GM06990 (cell line): ENCODE measurements around the gene PRR35.

Source experiments
- DNase-seq: peaks from one replicate; pipeline ENCODE4 v3.0.0-alpha.2; 2011; ENCODE audit not compliant: insufficient read length; ENCODE audit errors: extremely low read depth
- H3K27me3 ChIP-seq: replicated peaks from 2 replicates; pipeline ENCODE4 v1.6.0; 2011; ENCODE audit warnings: low read length; ENCODE audit not compliant: control insufficient read depth, insufficient read depth
- H3K36me3 ChIP-seq: 2 replicates; pipeline ENCODE4 v1.5.1; 2011; ENCODE audit warnings: low read length; ENCODE audit not compliant: control insufficient read depth, insufficient read depth
- H3K4me3 ChIP-seq: replicated peaks from 2 replicates; pipeline ENCODE4 v1.5.1; 2011; ENCODE audit warnings: low read depth, mild to moderate bottlenecking, control low read depth, low read length
- TF ChIP-seq, protein P1 (sequence below): IDR thresholded peaks from 2 replicates; pipeline ENCODE4 v1.5.1; 2011; ENCODE audit warnings: low read length, control low read depth, mild to moderate bottlenecking, inconsistent platforms; ENCODE audit not compliant: insufficient read depth, poor library complexity, severe bottlenecking

The PRR35 gene

GRCh38 chr16:582218-582613 is 22.0 kb downstream of the PRR35 start:
- Histone ChIP-seq H3K27me3 (no peaks in the 10 kb centered on the region), H3K36me3 (no peaks in the 10 kb centered on the region; the same call in 1 of the 2 replicates), H3K4me3 (no peak overlapping the region)
- TF ChIP-seq, protein P1, sequence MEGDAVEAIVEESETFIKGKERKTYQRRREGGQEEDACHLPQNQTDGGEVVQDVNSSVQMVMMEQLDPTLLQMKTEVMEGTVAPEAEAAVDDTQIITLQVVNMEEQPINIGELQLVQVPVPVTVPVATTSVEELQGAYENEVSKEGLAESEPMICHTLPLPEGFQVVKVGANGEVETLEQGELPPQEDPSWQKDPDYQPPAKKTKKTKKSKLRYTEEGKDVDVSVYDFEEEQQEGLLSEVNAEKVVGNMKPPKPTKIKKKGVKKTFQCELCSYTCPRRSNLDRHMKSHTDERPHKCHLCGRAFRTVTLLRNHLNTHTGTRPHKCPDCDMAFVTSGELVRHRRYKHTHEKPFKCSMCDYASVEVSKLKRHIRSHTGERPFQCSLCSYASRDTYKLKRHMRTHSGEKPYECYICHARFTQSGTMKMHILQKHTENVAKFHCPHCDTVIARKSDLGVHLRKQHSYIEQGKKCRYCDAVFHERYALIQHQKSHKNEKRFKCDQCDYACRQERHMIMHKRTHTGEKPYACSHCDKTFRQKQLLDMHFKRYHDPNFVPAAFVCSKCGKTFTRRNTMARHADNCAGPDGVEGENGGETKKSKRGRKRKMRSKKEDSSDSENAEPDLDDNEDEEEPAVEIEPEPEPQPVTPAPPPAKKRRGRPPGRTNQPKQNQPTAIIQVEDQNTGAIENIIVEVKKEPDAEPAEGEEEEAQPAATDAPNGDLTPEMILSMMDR = no peak
- no peak for DNase-seq

- TF ChIP-seq, protein P1 = no peak
- Histone ChIP-seq H3K36me3 (no peaks in the 10 kb centered on the region; the same call in 1 of the 2 replicates), H3K27me3 (no peaks in the 10 kb centered on the region), H3K4me3 (no peak overlapping the region)
- no peak for DNase-seq
These were observed 22.6 kb downstream of the PRR35 start for GRCh38 chr16:582614-583331.

GRCh38 chr16:583470-583814 is 23.2 kb downstream of the PRR35 start:
- DNase-seq = no peak
- H3K36me3 ChIP-seq = no peaks in the 10 kb centered on the region; the same call in 1 of the 2 replicates

GRCh38 chr16:583815-584591 is 23.8 kb downstream of the PRR35 start:
- Histone ChIP-seq H3K4me3 (no peak overlapping the region), H3K27me3 (no peaks in the 10 kb centered on the region), H3K36me3 (no peaks in the 10 kb centered on the region; the same call in 1 of the 2 replicates)
- no peak for DNase-seq
- TF ChIP-seq, protein P1 = no peak

More at GRCh38 chr16:583470-583814, 23.2 kb downstream of the PRR35 start:
- TF ChIP-seq, protein P1 = no peak
- Histone ChIP-seq H3K27me3 (no peaks in the 10 kb centered on the region), H3K4me3 (no peak overlapping the region)

DNA sequence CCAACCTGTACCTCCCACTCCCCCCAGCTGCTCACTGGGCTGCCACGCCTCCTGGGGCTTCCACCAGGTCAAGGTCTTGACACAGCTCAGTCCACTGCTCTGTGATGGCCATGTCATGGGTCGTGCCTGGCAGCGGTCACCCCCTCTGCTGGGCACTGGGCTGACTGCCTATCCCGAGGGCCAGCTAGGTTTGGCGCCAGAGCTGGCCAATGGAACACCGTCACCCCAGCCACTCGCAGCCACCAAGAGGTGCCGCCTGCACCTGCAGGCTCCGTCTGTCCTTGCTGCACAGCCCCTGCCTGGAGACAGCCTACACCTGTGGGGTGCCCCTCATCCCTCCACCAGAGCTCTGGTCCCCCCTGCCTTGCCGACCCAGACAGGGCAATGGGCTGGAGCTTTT is 25.2 kb downstream of the PRR35 start:
- H3K27me3 ChIP-seq = no peaks in the 10 kb centered on the region
- H3K4me3 ChIP-seq = no peak overlapping the region
- TF ChIP-seq, protein P1 = no peak
- no peaks in the 10 kb centered on the region; the same call in 1 of the 2 replicates for H3K36me3 ChIP-seq
- no peak for DNase-seq
